ENCODE data around the gene SLC13A4. TPM values are rescaled to one million over a fixed set of nuclear protein-coding genes. Genes with fewer than 3 reads are reported as not detected.
"Not testable (repeated sequence)": the region's sequence is repeated elsewhere in the genome, so short reads cannot be mapped to it uniquely, and the experiment has no call there.

Gene SLC13A4
- total and polyA plus RNA-seq, 5 experiments from 2014 or later, result 0.13 to 0.25 TPM; not detected in 3

DNA sequence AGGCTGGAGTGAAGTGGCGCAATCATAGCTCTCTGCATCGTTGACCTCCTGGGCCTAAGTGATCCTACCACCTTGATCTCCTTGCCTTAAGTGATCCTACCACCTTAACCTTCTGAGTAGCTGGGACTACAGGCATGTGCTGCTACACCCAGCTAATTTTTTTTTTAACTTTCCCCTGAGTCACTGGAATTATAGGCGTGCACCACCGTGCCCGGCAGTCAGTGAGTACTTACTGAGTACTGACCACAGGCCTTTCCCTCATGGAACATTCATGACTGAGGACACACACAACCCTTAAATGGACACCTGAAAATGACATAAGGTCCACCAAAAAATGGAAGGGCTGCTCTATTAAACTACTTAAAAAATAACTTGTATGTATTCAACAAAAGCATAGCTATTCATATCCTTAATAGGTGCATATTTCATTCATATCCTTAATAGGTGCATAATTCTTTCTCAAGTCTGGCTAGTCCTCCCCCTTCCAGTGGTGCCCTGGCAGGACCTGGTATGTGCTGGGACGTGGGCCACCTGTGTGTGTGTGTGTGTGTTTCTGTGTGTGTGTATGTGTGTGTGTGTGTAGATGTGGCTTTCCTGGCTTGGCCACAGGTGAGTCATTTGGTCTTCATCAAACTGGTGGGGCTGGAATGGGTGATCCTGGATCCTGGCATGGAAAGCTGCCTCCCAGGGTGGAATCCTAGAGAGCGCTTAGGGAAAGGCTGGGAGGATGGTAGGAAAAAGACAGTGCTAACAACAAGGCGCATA is 17.1 kb upstream of the SLC13A4 start:
- Mint-ChIP-seq H3K4me1 (no peaks in the 10 kb centered on the region), H3K27me3 (peaks cover 4 to 13% (median 5%) of the 10 kb centered on the region in 5 donors), H3K36me3 (no peaks in the 10 kb centered on the region), H3K27ac (peak overlapping the region in 1 of 10 donors; percentile 53), H3K4me3 (no peak overlapping the region), H3K9me3 (no peaks in the 10 kb centered on the region)
- ATAC-seq (no peak), DNase-seq (no peak)
- POLR2A ChIA-PET, result interaction anchor here (0.6 kb wide), 1 partner anchor 49 kb away, joined by 3 read pairs; no protein-coding TSS in a partner anchor

DNA sequence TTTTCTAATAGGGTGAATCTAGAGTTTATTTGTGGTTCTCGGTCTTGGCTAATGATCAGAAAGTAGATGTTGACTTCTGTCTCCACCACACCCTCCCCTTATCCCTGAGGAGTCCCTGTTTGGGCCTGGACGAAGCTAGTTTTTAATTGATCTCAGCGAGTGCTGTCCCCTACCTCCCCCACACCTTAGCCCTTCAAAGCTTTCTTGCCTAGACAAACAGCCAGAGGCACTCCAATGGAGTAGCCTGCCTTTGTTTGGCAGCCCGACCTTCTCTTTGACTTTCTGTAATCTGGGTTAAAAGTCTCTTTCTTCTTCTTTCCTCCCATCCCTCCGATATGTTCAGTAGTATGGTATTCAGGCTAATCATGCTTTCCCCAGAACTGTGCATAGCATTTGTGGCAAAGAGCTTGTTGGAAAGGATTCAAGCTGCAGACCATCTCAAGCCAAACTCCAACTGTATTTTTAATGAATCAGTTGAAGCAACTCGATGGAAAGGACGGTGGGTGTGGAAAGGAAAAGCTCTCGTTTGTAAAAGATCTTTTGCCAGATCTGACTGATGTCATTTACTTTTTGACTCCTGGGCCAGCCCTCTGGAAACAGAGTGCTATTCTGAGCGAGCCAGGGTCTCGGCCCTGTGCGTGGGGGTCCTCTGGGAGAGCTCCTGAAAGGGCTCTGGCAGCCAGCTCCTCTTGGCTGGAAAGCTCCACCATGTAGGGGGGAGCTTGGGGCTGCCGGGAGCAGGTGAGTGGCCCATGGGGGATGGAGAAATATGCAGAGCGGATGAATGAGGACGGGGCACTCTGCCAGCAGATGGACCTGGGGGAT is 16.1 kb upstream of the SLC13A4 start:
- no peaks in the 10 kb centered on the region for H3K36me3 Mint-ChIP-seq
- H3K27ac Mint-ChIP-seq, result no peak overlapping the region
- H3K4me3 Mint-ChIP-seq, result no peak overlapping the region
- H3K4me1 Mint-ChIP-seq, result no peaks in the 10 kb centered on the region
- DNase-seq, result no peak
- POLR2A ChIA-PET, result no interaction called here
- H3K27me3 Mint-ChIP-seq, result peaks cover 4 to 13% (median 5%) of the 10 kb centered on the region in 5 donors
- H3K9me3 Mint-ChIP-seq, result no peaks in the 10 kb centered on the region
- ATAC-seq, result no peak

DNA sequence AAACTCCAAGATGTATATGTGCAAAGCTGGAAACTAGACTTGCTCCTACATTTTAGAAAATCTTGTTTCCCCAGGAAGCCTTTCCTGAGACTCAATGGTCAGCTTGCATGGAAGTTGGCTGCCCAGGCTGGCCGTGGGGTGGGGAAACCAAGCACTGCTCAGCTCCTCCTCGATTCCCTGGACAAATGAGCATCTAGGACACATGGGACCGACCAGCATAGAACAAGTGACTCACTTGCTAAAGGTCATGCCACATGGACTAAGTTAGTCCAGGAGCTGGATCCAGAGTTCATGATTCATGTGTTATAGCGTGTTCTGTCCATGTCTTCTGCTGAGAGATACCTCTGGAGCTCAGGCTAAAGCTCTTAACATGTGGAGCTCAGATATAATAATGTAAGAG is 14.4 kb upstream of the SLC13A4 start:
- H3K36me3 Mint-ChIP-seq, result no peaks in the 10 kb centered on the region
- no peak for DNase-seq
- no peak overlapping the region for H3K27ac Mint-ChIP-seq
- POLR2A ChIA-PET, result no interaction called here
- H3K27me3 Mint-ChIP-seq, result peaks cover 4 to 23% (median 10%) of the 10 kb centered on the region in 5 donors
- no peak for ATAC-seq
- no peaks in the 10 kb centered on the region for H3K9me3 Mint-ChIP-seq
- no peak overlapping the region for H3K4me3 Mint-ChIP-seq
- H3K4me1 Mint-ChIP-seq, result no peaks in the 10 kb centered on the region

DNA sequence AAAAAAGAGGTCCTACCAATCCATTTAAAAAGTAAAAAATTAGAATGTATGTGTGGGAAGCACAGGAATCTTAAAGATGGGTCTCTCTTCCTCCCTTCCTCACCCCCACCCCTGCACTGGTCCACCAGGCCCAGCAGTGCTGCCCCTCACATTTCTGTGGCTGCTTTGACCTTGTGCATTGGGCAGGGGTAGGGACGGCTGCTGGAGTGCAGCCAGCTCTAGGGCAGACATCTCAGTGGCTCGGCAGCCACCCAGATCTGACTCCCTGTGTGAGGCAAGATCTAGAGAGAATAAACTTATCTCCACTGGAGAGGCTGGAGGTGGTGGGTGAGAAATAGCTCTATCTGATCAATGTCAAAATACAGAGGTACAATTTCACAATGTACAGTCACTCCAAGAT is 13.9 kb upstream of the SLC13A4 start:
- Mint-ChIP-seq H3K27me3 (peaks cover 4 to 23% (median 10%) of the 10 kb centered on the region in 5 donors), H3K4me3 (no peak overlapping the region), H3K4me1 (no peaks in the 10 kb centered on the region), H3K36me3 (no peaks in the 10 kb centered on the region), H3K9me3 (no peaks in the 10 kb centered on the region), H3K27ac (no peak overlapping the region)
- POLR2A ChIA-PET, result no interaction called here
- ATAC-seq, result no peak
- no peak for DNase-seq

GRCh38 chr7:135740889-135741288 is 12.9 kb upstream of the SLC13A4 start:
- H3K9me3 Mint-ChIP-seq, result no peaks in the 10 kb centered on the region

GRCh38 chr7:135737306-135737647 is 9.3 kb upstream of the SLC13A4 start:
- H3K27me3 Mint-ChIP-seq, result peaks cover 1 to 30% (median 14%) of the 10 kb centered on the region in 5 donors
- DNase-seq, POLR2A ChIA-PET, ATAC-seq, H3K27ac Mint-ChIP-seq, H3K36me3 Mint-ChIP-seq, H3K4me3 Mint-ChIP-seq, H3K4me1 Mint-ChIP-seq, H3K9me3 Mint-ChIP-seq: not testable (repeated sequence)

More at GRCh38 chr7:135740889-135741288, 12.9 kb upstream of the SLC13A4 start:
- Mint-ChIP-seq H3K36me3 (no peaks in the 10 kb centered on the region), H3K4me3 (no peak overlapping the region), H3K4me1 (no peaks in the 10 kb centered on the region), H3K27me3 (peaks cover 4 to 25% (median 10%) of the 10 kb centered on the region in 5 donors), H3K27ac (no peak overlapping the region)
- DNase-seq, result no peak
- no peak for ATAC-seq
- POLR2A ChIA-PET, result no interaction called here

- Mint-ChIP-seq H3K27ac (no peak overlapping the region), H3K4me3 (no peak overlapping the region), H3K36me3 (no peaks in the 10 kb centered on the region), H3K27me3 (peaks cover 0 to 30% (median 14%) of the 10 kb centered on the region in 5 donors), H3K9me3 (no peaks in the 10 kb centered on the region), H3K4me1 (no peaks in the 10 kb centered on the region)
- POLR2A ChIA-PET, result no interaction called here
- no peak for ATAC-seq
- DNase-seq, result no peak
These were observed 8.8 kb upstream of the SLC13A4 start for GRCh38 chr7:135736586-135737305.

DNA sequence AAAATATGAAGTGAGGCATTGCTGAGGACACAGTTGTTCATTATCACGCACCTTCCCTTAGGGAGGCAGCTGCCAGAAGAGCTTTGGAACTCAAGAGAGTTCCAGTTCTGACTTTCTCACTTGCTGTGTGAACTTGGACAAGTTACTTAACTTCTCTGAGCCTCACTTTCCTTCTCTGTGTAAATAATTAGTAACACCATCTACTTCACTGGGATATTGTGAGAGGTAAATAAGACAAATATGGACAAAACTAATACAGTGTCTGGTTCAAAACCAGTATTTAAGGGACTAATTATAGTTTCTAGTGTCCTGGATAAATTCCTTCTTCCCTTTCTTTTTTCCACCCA is 6.3 kb upstream of the SLC13A4 start:
- H3K9me3 Mint-ChIP-seq, result no peaks in the 10 kb centered on the region
- POLR2A ChIA-PET, result no interaction called here
- no peak overlapping the region for H3K27ac Mint-ChIP-seq
- no peak overlapping the region for H3K4me3 Mint-ChIP-seq
- DNase-seq (no peak), ATAC-seq (no peak)
- H3K36me3 Mint-ChIP-seq, result no peaks in the 10 kb centered on the region
- peaks cover 0 to 30% (median 12%) of the 10 kb centered on the region in 5 donors for H3K27me3 Mint-ChIP-seq
- no peaks in the 10 kb centered on the region for H3K4me1 Mint-ChIP-seq

DNA sequence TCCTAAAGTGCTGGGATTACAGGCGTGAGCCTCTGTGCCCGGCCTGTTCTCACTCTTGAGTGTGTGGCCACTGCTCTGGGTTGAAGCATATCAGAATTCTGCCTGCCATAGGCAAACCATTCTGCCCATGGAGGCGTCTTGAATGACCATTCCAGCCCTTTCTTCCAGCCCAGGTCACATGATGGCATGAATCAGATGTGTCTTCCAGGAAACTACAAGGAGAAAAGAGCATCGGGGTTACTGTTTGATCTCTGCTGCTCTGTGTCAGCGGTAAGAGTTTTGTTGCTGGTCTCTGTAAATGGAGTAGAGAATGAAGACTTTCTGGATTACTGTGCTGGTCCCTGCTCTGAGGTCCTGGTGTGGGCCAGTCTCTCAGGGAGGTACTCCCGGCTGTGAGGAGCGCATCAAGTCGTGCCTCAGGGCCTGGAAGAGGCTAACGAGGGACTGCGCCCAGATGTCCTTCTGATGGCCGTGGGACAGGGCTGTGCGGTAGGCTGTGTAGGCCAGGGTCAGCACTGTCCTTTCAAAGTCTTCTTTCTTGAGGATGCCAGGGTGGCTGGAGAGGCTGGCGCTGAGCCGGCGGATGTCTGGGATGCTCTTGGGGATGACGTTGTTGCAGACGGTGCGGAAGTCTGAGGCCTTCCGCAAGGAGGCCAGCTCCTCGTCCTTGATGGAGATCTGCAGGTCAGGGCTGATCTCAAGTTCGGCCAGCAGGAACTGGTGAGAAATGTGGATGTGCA is 5.8 kb upstream of the SLC13A4 start:
- no peaks in the 10 kb centered on the region for H3K4me1 Mint-ChIP-seq
- no peak for DNase-seq
- H3K27ac Mint-ChIP-seq, result no peak overlapping the region
- H3K9me3 Mint-ChIP-seq, result no peaks in the 10 kb centered on the region
- POLR2A ChIA-PET, result no interaction called here
- no peak overlapping the region for H3K4me3 Mint-ChIP-seq
- no peak for ATAC-seq
- peaks cover 0 to 30% (median 14%) of the 10 kb centered on the region in 5 donors for H3K27me3 Mint-ChIP-seq
- no peaks in the 10 kb centered on the region for H3K36me3 Mint-ChIP-seq

DNA sequence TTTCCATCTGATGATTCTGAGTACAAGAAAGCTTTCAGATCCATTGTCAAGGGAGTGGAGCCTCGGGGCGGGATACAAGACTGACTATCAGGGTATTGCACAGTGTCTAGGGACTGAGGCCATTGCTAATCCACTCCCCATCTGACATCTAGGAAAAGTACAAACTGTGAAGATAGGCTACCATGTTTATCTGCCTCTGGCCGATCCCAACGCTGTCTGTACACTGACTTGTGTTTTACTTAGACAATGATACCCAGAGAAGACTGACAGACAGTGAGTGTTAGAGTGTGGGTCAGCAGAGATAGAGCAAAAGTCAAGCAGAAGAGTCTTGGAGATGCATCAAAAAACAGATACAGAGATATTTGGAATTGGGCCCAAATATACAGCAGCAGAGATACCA is 3.1 kb upstream of the SLC13A4 start:
- H3K27ac Mint-ChIP-seq, result no peak overlapping the region
- DNase-seq, result no peak
- POLR2A ChIA-PET, result no interaction called here
- no peak overlapping the region for H3K4me3 Mint-ChIP-seq
- no peaks in the 10 kb centered on the region for H3K9me3 Mint-ChIP-seq
- no peaks in the 10 kb centered on the region for H3K36me3 Mint-ChIP-seq
- H3K4me1 Mint-ChIP-seq, result no peaks in the 10 kb centered on the region
- ATAC-seq, result no peak
- peaks cover 0 to 22% (median 10%) of the 10 kb centered on the region in 5 donors for H3K27me3 Mint-ChIP-seq

- POLR2A ChIA-PET, result no interaction called here
These were observed 1.2 kb upstream of the SLC13A4 start for GRCh38 chr7:135729230-135729629.

GRCh38 chr7:135726911-135727673 is 894 bp downstream of the SLC13A4 start:
- H3K36me3 Mint-ChIP-seq, result no peaks in the 10 kb centered on the region
- H3K27me3 Mint-ChIP-seq, result peaks cover 6 to 19% (median 8%) of the 10 kb centered on the region in 5 donors
- no peaks in the 10 kb centered on the region for H3K4me1 Mint-ChIP-seq
- POLR2A ChIA-PET, result no interaction called here
- no peaks in the 10 kb centered on the region for H3K9me3 Mint-ChIP-seq
- no peak overlapping the region for H3K4me3 Mint-ChIP-seq
- no peak for ATAC-seq
- DNase-seq, result no peak
- H3K27ac Mint-ChIP-seq, result no peak overlapping the region

More at GRCh38 chr7:135729230-135729629, 1.2 kb upstream of the SLC13A4 start:
- peaks cover 2 to 17% (median 11%) of the 10 kb centered on the region in 5 donors for H3K27me3 Mint-ChIP-seq
- H3K4me3 Mint-ChIP-seq, result no peak overlapping the region
- H3K27ac Mint-ChIP-seq, result no peak overlapping the region
- no peaks in the 10 kb centered on the region for H3K4me1 Mint-ChIP-seq
- DNase-seq, result no peak
- no peak for ATAC-seq
- H3K9me3 Mint-ChIP-seq, result no peaks in the 10 kb centered on the region
- no peaks in the 10 kb centered on the region for H3K36me3 Mint-ChIP-seq

Data from naive thymus-derived CD8-positive, alpha-beta T cell (primary cell).